Sigmoid colon (tissue), 7 donors: Measurements from ENCODE around the gene GRIN2A. TPM values are rescaled to one million over a fixed set of nuclear protein-coding genes. Genes with fewer than 3 reads are reported as not detected.

Experiments used
- DNase-seq: peaks from one replicate; pipeline ENCODE4 v3.0.0-alpha.2; 2019
- H3K27ac ChIP-seq, 4 donors: fragments of 200-600 bp; sonication (generic); one replicate each; pipeline ENCODE4 v1.5.1; 2016 to 2019; ENCODE audit warnings: mild to moderate bottlenecking in 1 of 4
- H3K27me3 ChIP-seq, 3 donors: fragments of 200-600 bp; sonication (generic); one replicate each; pipeline ENCODE4 v1.5.1; 2019; ENCODE audit warnings: mild to moderate bottlenecking in 1 of 3
- H3K36me3 ChIP-seq, 4 donors: fragments of 200-600 bp; sonication (generic); one replicate each; pipeline ENCODE4 v1.5.1; 2016 to 2019
- H3K4me1 ChIP-seq, 4 donors: fragments of 200-600 bp; sonication (generic); one replicate each; pipeline ENCODE4 v1.5.1; 2017 to 2019
- H3K4me3 ChIP-seq, 4 donors: fragments of 200-600 bp; sonication (generic); one replicate each; pipeline ENCODE4 v1.5.1; 2017 to 2019; ENCODE audit warnings: mild to moderate bottlenecking in 2 of 4, moderate library complexity in 1 of 4
- H3K9me3 ChIP-seq, 4 donors: fragments of 200-600 bp in 3 of 4; sonication (generic) in 3 of 4; one replicate each; pipeline versions ENCODE4 v1.5.1 to v1.6.1; 2013 to 2019
- EP300 ChIP-seq, 4 donors: sonication (generic); formaldehyde crosslinking; IDR thresholded peaks; one replicate each; pipeline ENCODE4 v1.6.1; 2017; ENCODE audit warnings: antibody characterized with exemption in 4 of 4
- POLR2A ChIP-seq, 2 donors: fragments of 450-650 bp; IDR thresholded peaks; one replicate each; pipeline ENCODE4 v1.6.1; 2016; ENCODE audit warnings: antibody characterized with exemption in 2 of 2, mild to moderate bottlenecking in 2 of 2, moderate library complexity in 2 of 2
- POLR2AphosphoS5 ChIP-seq, 4 donors: sonication (generic); formaldehyde crosslinking; IDR thresholded peaks; one replicate each; pipeline ENCODE4 v1.6.1; 2017; ENCODE audit warnings: antibody characterized with exemption in 4 of 4
- WGBS, 2 donors: extraction: QIAGEN DNeasy Blood & Tissue Kit; methylation state at CpG; one replicate each; pipeline ENCODE4 v1.1.7; 2013; 5-methylcytosine and 5-hydroxymethylcytosine counted together
- intact Hi-C: fragments of 100-400 bp; cut with DNase I; formaldehyde crosslinking; loops from one replicate; pipeline ENCODE4 v1.15.1; 2023
- polyA plus RNA-seq, 3 donors: library from polyadenylated mRNA; stranded (reverse); fragments of 200-250 nt; gene quantifications; one replicate each; pipeline ENCODE4 v1.2.3, GENCODE V29; 2013
- total RNA-seq, 4 donors: library from RNA; depleted of rRNA; stranded (reverse); fragments of >200 nt; gene quantifications; one replicate each; pipeline ENCODE4 v1.1.0, GENCODE V29; 2016
- TF ChIP-seq, protein P1 (sequence below), 4 experiments: fragments of 450-650 bp in 3 of 4; fragments of 200-600 bp in 1 of 4; IDR thresholded peaks; one replicate each; pipeline ENCODE4 v1.5.1; 2016 to 2019; ENCODE audit warnings: antibody characterized with exemption in 4 of 4, mild to moderate bottlenecking in 3 of 4, moderate library complexity in 2 of 4
- donor health status: healthy with polysubstance abuse.
- donor health status: Bipolar disorder and iron deficiency.
- donor health status: healthy.

The GRIN2A gene
- total and polyA plus RNA-seq, 7 donors: under 0.01 to 0.36 (median 0.09) TPM

DNA sequence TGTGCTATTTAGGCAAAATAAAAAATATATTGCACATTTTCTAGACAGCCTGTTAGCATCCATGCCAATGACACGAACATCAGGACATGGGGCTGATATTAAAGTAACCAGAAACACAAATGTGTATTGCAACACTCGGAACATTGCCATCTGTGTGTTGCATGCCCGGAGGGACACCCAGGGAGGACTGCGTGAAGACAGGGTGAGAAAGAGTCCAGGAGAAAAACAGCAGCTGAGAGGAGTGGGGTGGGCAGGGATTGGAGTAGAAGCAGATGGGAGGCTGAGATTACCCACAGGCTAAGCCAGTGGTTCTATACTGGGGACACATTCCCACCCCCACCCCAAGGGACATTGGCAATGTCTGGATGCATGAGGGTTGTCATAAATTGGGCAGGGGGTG is 114.8 kb downstream of the GRIN2A start:
- intact Hi-C loops: no loop called here
- Histone ChIP-seq H3K9me3 (no peaks in the 10 kb centered on the region), H3K27me3 (no peaks in the 10 kb centered on the region), H3K4me1 (no peaks in the 10 kb centered on the region), H3K27ac (no peak overlapping the region), H3K4me3 (no peak overlapping the region), H3K36me3 (no peaks in the 10 kb centered on the region)
- TF ChIP-seq POLR2A (IDR thresholded peaks at IDR 0.05) (no peak), EP300 (IDR thresholded peaks at IDR 0.05) (no peak), POLR2AphosphoS5 (IDR thresholded peaks at IDR 0.05) (no peak)
- TF ChIP-seq, protein P1, sequence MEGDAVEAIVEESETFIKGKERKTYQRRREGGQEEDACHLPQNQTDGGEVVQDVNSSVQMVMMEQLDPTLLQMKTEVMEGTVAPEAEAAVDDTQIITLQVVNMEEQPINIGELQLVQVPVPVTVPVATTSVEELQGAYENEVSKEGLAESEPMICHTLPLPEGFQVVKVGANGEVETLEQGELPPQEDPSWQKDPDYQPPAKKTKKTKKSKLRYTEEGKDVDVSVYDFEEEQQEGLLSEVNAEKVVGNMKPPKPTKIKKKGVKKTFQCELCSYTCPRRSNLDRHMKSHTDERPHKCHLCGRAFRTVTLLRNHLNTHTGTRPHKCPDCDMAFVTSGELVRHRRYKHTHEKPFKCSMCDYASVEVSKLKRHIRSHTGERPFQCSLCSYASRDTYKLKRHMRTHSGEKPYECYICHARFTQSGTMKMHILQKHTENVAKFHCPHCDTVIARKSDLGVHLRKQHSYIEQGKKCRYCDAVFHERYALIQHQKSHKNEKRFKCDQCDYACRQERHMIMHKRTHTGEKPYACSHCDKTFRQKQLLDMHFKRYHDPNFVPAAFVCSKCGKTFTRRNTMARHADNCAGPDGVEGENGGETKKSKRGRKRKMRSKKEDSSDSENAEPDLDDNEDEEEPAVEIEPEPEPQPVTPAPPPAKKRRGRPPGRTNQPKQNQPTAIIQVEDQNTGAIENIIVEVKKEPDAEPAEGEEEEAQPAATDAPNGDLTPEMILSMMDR (IDR thresholded peaks at IDR 0.05): no peak
- DNase-seq: no peak
- WGBS, 2 donors: 69 to 87% methylated on average over 4 of the region's 4 CpGs

DNA sequence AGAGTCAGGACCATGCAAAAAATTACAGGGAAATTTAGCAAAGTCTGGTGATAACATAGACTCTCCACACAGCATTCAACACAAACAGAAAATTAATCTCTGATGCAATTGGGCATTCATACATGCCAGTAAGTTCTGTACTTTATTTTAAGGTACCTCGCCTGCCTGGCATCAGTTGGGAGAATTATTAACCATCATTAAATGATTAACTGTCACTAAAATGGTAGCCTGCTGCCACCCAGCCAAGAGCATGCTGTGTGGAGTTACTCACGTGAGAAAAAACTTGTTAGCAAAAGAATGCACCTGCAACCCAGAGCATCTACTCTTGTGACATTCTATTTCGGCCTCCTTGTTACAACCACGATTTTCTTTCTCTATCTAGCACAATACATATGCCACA is 117.2 kb downstream of the GRIN2A start:
- Histone ChIP-seq H3K36me3 (no peaks in the 10 kb centered on the region), H3K9me3 (peaks cover 0 to 3% (median 0%) of the 10 kb centered on the region in 4 donors), H3K4me1 (no peaks in the 10 kb centered on the region), H3K4me3 (no peak overlapping the region), H3K27ac (no peak overlapping the region), H3K27me3 (no peaks in the 10 kb centered on the region)
- intact Hi-C loops: no loop called here
- WGBS, 2 donors: 37 to 64% methylated on average over 4 of the region's 4 CpGs
- no peak for DNase-seq
- TF ChIP-seq, protein P1 (IDR thresholded peaks at IDR 0.05): no peak
- TF ChIP-seq POLR2A (IDR thresholded peaks at IDR 0.05) (no peak), POLR2AphosphoS5 (IDR thresholded peaks at IDR 0.05) (no peak), EP300 (IDR thresholded peaks at IDR 0.05) (no peak)

DNA sequence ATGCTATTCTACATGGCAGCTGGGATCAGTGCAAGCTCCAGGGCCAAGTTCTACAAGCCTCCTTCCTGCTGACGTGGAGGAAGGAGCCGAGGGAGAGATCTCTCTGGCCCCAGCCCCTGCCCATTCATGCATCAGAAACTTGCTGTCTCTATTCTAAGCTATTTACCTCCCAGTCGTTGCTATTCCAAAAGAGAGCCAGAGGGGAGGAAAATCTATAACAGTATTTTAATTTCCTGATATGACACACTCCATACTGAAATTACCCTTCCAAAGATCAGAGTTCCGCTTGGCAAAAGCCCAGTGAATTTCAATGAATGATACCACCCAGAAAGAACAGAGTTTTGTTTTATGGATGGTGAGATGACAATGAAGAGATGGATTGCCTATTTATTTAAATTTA is 133.4 kb downstream of the GRIN2A start:
- 64 to 77% methylated on average over 4 of the region's 4 CpGs for WGBS, 2 donors
- Histone ChIP-seq H3K27ac (no peak overlapping the region), H3K9me3 (no peaks in the 10 kb centered on the region), H3K4me1 (no peaks in the 10 kb centered on the region), H3K4me3 (no peak overlapping the region), H3K27me3 (no peaks in the 10 kb centered on the region), H3K36me3 (no peaks in the 10 kb centered on the region)
- TF ChIP-seq POLR2A (IDR thresholded peaks at IDR 0.05) (no peak), POLR2AphosphoS5 (IDR thresholded peaks at IDR 0.05) (no peak), EP300 (IDR thresholded peaks at IDR 0.05) (no peak)
- TF ChIP-seq, protein P1 (IDR thresholded peaks at IDR 0.05): no peak
- intact Hi-C loops: no loop called here
- no peak for DNase-seq

DNA sequence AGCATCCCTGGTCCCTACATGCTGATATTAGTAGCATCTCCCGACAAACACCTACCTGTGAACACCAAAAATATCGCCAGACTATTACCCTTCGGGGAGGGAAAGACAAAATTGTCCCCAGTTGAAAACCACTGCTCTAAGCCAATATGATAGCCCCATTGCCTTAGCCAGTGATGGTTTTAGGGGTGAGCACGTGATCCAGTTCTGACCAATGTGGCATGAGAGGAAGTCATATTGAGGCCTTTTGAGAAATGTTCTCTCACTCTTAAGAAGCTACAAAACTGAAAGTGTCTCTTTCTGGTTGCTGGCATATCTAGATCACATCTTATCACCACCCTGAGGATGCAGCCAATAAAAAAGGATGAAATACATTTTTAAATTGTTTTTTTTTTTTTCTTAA is 136.3 kb downstream of the GRIN2A start:
- Histone ChIP-seq H3K27me3 (no peaks in the 10 kb centered on the region), H3K4me1 (no peaks in the 10 kb centered on the region), H3K27ac (no peak overlapping the region), H3K9me3 (peaks cover 0 to 4% (median 0%) of the 10 kb centered on the region in 4 donors), H3K36me3 (no peaks in the 10 kb centered on the region), H3K4me3 (no peak overlapping the region)
- DNase-seq: no peak
- intact Hi-C loops: no loop called here
- TF ChIP-seq POLR2AphosphoS5 (IDR thresholded peaks at IDR 0.05): no peak
- TF ChIP-seq, protein P1 (IDR thresholded peaks at IDR 0.05): no peak
- TF ChIP-seq EP300 (IDR thresholded peaks at IDR 0.05): no peak
- no peak for TF ChIP-seq POLR2A (IDR thresholded peaks at IDR 0.05)
- WGBS, 2 donors: 83 to 85% methylated on average over 4 of the region's 4 CpGs

DNA sequence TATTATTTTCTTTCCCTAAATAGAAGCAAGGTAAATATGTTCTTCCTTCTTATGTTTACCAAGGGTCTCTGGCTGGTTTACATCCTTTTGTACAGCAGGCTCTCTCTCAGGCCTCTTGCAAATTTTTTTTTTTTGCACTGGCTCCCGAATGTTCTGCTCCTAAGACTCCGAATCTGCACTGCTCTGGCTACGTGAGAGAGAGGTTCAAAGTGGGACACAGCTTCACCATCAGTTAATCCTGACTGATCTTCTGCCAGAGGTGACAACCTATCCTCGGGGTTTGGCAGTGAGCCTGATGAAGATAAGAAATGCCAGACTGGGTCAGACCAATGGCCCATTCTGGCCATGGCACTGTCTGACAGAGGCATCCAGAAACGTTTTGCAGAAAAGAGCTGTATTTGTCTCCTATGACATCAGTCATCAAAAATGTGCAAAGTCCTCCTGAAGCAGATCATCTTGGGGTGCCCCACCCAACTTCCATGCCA is 136.9 kb downstream of the GRIN2A start:
- H3K27ac ChIP-seq: no peak overlapping the region
- DNase-seq: no peak
- no peak overlapping the region for H3K4me3 ChIP-seq
- TF ChIP-seq EP300 (IDR thresholded peaks at IDR 0.05): no peak
- TF ChIP-seq, protein P1 (IDR thresholded peaks at IDR 0.05): no peak
- no peak for TF ChIP-seq POLR2AphosphoS5 (IDR thresholded peaks at IDR 0.05)
- TF ChIP-seq POLR2A (IDR thresholded peaks at IDR 0.05): no peak
- no peaks in the 10 kb centered on the region for H3K4me1 ChIP-seq
- H3K36me3 ChIP-seq: no peaks in the 10 kb centered on the region
- no peaks in the 10 kb centered on the region for H3K27me3 ChIP-seq
- H3K9me3 ChIP-seq: peaks cover 0 to 4% (median 0%) of the 10 kb centered on the region in 4 donors
- intact Hi-C loops: no loop called here
- WGBS, 2 donors: 27 to 33% methylated on average over 5 of the region's 5 CpGs
